ENCODE data around the gene PCDHGC4.

The PCDHGC4 gene

GRCh38 chr5:141494761-141495452 lies 10.1 kb downstream of the PCDHGC4 start:
- DNase-seq (ENCODE audit: extremely low read depth, low read depth), result no peak
- no peak overlapping the region for H3K4me3 ChIP-seq (replicated peaks; ENCODE audit: low read depth, low read length)
- no peak for TF ChIP-seq CTCF (IDR thresholded peaks at IDR 0.05; ENCODE audit: low read depth, low read length, missing control alignments)

GRCh38 chr5:141495453-141495811 lies 10.6 kb downstream of the PCDHGC4 start:
- H3K4me3 ChIP-seq (replicated peaks; ENCODE audit: low read depth, low read length), result no peak overlapping the region
- no peak for DNase-seq (ENCODE audit: extremely low read depth, low read depth)
- no peak for TF ChIP-seq CTCF (IDR thresholded peaks at IDR 0.05; ENCODE audit: low read depth, low read length, missing control alignments)

GRCh38 chr5:141496038-141496437 lies 11.2 kb downstream of the PCDHGC4 start:
- no peak for TF ChIP-seq CTCF (IDR thresholded peaks at IDR 0.05; ENCODE audit: low read depth, low read length, missing control alignments)
- DNase-seq (ENCODE audit: extremely low read depth, low read depth), result no peak
- no peak overlapping the region for H3K4me3 ChIP-seq (replicated peaks; ENCODE audit: low read depth, low read length)

- no peak for TF ChIP-seq CTCF (IDR thresholded peaks at IDR 0.05; ENCODE audit: low read depth, low read length, missing control alignments)
- DNase-seq (ENCODE audit: extremely low read depth, low read depth), result no peak
- no peak overlapping the region for H3K4me3 ChIP-seq (replicated peaks; ENCODE audit: low read depth, low read length)
Measured at GRCh38 chr5:141501761-141502160, 16.9 kb downstream of the PCDHGC4 start.

- H3K4me3 ChIP-seq (replicated peaks; ENCODE audit: low read depth, low read length), result no peak overlapping the region
- no peak for TF ChIP-seq CTCF (IDR thresholded peaks at IDR 0.05; ENCODE audit: low read depth, low read length, missing control alignments)
- no peak for DNase-seq (ENCODE audit: extremely low read depth, low read depth)
Measured at GRCh38 chr5:141503681-141504080, 18.9 kb downstream of the PCDHGC4 start.

- no peak overlapping the region for H3K4me3 ChIP-seq (replicated peaks; ENCODE audit: low read depth, low read length)
- TF ChIP-seq CTCF (IDR thresholded peaks at IDR 0.05; ENCODE audit: low read depth, low read length, missing control alignments), result no peak
- DNase-seq (ENCODE audit: extremely low read depth, low read depth), result no peak
Measured at GRCh38 chr5:141504216-141504615, 19.4 kb downstream of the PCDHGC4 start.

Data from HFF-Myc (cell line).